Panc1 (cell line): Measurements from ENCODE around the gene TF. TPM values are rescaled to one million over a fixed set of nuclear protein-coding genes. Genes with fewer than 3 reads are reported as not detected.

Source experiments
- ATAC-seq: fragments of 200-7000 bp; cut with Tn5 transposase; 2 replicates; pipeline ENCODE4 v1.9.1; 2020; ENCODE audit warnings: mild to moderate bottlenecking, moderate library complexity
- BruUV-seq: library from RNA; stranded (reverse); fragments of 400-500 nt; replicated peaks from 2 replicates; lab custom pipeline; 2021; lab: Mats Ljungman, UMichigan
- CTCF ChIA-PET: fragments of 300-600 bp; sonication (Branson Sonifier 250); formaldehyde crosslinking; loops from one replicate; lab custom pipeline; 2022; ENCODE audit warnings: antibody characterized with exemption; lab: Charles Lee
- POLR2A ChIA-PET: fragments of 300-600 bp; sonication (Branson Sonifier 250); formaldehyde crosslinking; loops from one replicate; lab custom pipeline; 2022; ENCODE audit warnings: antibody characterized with exemption; lab: Charles Lee
- DNase-seq: peaks from one replicate; pipeline ENCODE4 v3.0.0-alpha.2; 2010; ENCODE audit warnings: low read depth, low spot score
- H3K27ac ChIP-seq: 2 replicates; pipeline ENCODE4 v1.5.1; 2011; ENCODE audit warnings: mild to moderate bottlenecking, low read length, inconsistent platforms
- H3K27me3 ChIP-seq: fragments of 200-500 bp; sonication (Bioruptor generic); 2 replicates; pipeline ENCODE4 v1.6.0; 2014; ENCODE audit warnings: low read length, inconsistent platforms; ENCODE audit not compliant: control insufficient read depth, insufficient read depth
- H3K36me3 ChIP-seq: fragments of 200-500 bp; sonication (Bioruptor generic); 2 replicates; pipeline ENCODE4 v1.5.1; 2014; ENCODE audit warnings: inconsistent platforms, mild to moderate bottlenecking, low read length, moderate library complexity; ENCODE audit not compliant: control insufficient read depth, insufficient read depth
- H3K4me1 ChIP-seq: 2 replicates; pipeline ENCODE4 v1.5.1; 2011; ENCODE audit warnings: inconsistent platforms, mild to moderate bottlenecking, low read length, moderate library complexity; ENCODE audit not compliant: control insufficient read depth, insufficient read depth
- H3K4me3 ChIP-seq, 2 experiments: 2 replicates each; pipeline ENCODE4 v1.5.1; 2011 to 2012; ENCODE audit warnings: low read depth in 2 of 2, low read length in 2 of 2, mild to moderate bottlenecking in 2 of 2, inconsistent platforms in 1 of 2, moderate library complexity in 1 of 2
- H3K9me3 ChIP-seq: fragments of 200-500 bp; sonication (Bioruptor generic); 2 replicates; pipeline ENCODE4 v1.5.1; 2014; ENCODE audit warnings: low read depth, mild to moderate bottlenecking, inconsistent platforms, low read length, moderate library complexity; ENCODE audit not compliant: control insufficient read depth, insufficient read depth
- POLR2AphosphoS5 ChIP-seq: IDR thresholded peaks from 2 replicates; pipeline ENCODE4 v1.6.1; 2012; ENCODE audit warnings: mild to moderate bottlenecking, low read depth, low read length, moderate library complexity
- SIN3A ChIP-seq: IDR thresholded peaks from 2 replicates; pipeline ENCODE4 v1.6.1; 2012; ENCODE audit warnings: low read depth, mild to moderate bottlenecking, low read length, moderate library complexity, borderline replicate concordance; ENCODE audit not compliant: insufficient read depth
- TCF7L2 ChIP-seq: IDR thresholded peaks from 2 replicates; pipeline ENCODE4 v1.6.1; 2011; ENCODE audit warnings: mild to moderate bottlenecking, low read depth, low read length, inconsistent platforms
- in situ Hi-C: cut with HindIII; loops from 2 replicates; pipeline ENCODE4 v1.10.0; 2016; ENCODE audit warnings: low sequenced_read_pairs, low pct_unique_long_range_greater_than_20kb
- intact Hi-C: fragments of 100-400 bp; cut with micrococcal nuclease; formaldehyde crosslinking; loops from one replicate; pipeline ENCODE4 v1.10.0; 2022; ENCODE audit not compliant: unreplicated experiment
- total RNA-seq: library from RNA; stranded (reverse); gene quantifications from one replicate; pipeline ENCODE4 v1.2.1, GENCODE V29; 2021; ENCODE audit not compliant: unreplicated experiment
- TF ChIP-seq, protein P1 (sequence below), 2 experiments: IDR thresholded peaks; 2 replicates each; pipeline ENCODE4 v1.6.1; 2011 to 2012; ENCODE audit warnings: low read depth in 2 of 2, control low read depth in 1 of 2, low read length in 1 of 2, mild to moderate bottlenecking in 1 of 2, moderate library complexity in 1 of 2; ENCODE audit not compliant: insufficient read depth in 1 of 2
- TF ChIP-seq, protein P2 (sequence below): fragments of 450-650 bp; IDR thresholded peaks from 2 replicates; pipeline ENCODE4 v1.5.1; 2017; ENCODE audit warnings: mild to moderate bottlenecking

The TF gene
- total RNA-seq, 1 experiment from 2014 or later: 9.5 TPM

GRCh38 chr3:133805384-133805701 is 59.1 kb downstream of the TF start:
- Histone ChIP-seq H3K4me3 (peak overlapping the region; percentile 82 to 96), H3K36me3 (peaks cover 13% of the 10 kb centered on the region), H3K27me3 (no peaks in the 10 kb centered on the region; the same call in 1 of the 2 replicates), H3K9me3 (no peaks in the 10 kb centered on the region), H3K4me1 (peaks cover 16% of the 10 kb centered on the region; the same call in 1 of the 2 replicates), H3K27ac (0 out of 2 replicates have a peak overlapping the region, but pooled peaks have one; percentile 11)
- no TSS peak for BruUV-seq
- intact Hi-C loops (loop anchor here (5.0 kb wide), 1 partner anchor 143 kb away; the partner anchor contains the start of gene TOPBP1), in situ Hi-C loops (no loop called here)
- DNase-seq (no peak), ATAC-seq (no peak; the same call in 1 of the 2 replicates)
- CTCF ChIA-PET: no interaction called here
- TF ChIP-seq, protein P1, sequence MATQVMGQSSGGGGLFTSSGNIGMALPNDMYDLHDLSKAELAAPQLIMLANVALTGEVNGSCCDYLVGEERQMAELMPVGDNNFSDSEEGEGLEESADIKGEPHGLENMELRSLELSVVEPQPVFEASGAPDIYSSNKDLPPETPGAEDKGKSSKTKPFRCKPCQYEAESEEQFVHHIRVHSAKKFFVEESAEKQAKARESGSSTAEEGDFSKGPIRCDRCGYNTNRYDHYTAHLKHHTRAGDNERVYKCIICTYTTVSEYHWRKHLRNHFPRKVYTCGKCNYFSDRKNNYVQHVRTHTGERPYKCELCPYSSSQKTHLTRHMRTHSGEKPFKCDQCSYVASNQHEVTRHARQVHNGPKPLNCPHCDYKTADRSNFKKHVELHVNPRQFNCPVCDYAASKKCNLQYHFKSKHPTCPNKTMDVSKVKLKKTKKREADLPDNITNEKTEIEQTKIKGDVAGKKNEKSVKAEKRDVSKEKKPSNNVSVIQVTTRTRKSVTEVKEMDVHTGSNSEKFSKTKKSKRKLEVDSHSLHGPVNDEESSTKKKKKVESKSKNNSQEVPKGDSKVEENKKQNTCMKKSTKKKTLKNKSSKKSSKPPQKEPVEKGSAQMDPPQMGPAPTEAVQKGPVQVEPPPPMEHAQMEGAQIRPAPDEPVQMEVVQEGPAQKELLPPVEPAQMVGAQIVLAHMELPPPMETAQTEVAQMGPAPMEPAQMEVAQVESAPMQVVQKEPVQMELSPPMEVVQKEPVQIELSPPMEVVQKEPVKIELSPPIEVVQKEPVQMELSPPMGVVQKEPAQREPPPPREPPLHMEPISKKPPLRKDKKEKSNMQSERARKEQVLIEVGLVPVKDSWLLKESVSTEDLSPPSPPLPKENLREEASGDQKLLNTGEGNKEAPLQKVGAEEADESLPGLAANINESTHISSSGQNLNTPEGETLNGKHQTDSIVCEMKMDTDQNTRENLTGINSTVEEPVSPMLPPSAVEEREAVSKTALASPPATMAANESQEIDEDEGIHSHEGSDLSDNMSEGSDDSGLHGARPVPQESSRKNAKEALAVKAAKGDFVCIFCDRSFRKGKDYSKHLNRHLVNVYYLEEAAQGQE (IDR thresholded peaks at IDR 0.05; ENCODE audit: insufficient read depth in 1 of 2, low read depth in 2 of 2, low read length in 1 of 2): no peak
- TF ChIP-seq POLR2AphosphoS5 (no peak), SIN3A (no peak), TCF7L2 (no peak)
- TF ChIP-seq, protein P2, sequence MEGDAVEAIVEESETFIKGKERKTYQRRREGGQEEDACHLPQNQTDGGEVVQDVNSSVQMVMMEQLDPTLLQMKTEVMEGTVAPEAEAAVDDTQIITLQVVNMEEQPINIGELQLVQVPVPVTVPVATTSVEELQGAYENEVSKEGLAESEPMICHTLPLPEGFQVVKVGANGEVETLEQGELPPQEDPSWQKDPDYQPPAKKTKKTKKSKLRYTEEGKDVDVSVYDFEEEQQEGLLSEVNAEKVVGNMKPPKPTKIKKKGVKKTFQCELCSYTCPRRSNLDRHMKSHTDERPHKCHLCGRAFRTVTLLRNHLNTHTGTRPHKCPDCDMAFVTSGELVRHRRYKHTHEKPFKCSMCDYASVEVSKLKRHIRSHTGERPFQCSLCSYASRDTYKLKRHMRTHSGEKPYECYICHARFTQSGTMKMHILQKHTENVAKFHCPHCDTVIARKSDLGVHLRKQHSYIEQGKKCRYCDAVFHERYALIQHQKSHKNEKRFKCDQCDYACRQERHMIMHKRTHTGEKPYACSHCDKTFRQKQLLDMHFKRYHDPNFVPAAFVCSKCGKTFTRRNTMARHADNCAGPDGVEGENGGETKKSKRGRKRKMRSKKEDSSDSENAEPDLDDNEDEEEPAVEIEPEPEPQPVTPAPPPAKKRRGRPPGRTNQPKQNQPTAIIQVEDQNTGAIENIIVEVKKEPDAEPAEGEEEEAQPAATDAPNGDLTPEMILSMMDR: no peak
- POLR2A ChIA-PET: no interaction called here

DNA sequence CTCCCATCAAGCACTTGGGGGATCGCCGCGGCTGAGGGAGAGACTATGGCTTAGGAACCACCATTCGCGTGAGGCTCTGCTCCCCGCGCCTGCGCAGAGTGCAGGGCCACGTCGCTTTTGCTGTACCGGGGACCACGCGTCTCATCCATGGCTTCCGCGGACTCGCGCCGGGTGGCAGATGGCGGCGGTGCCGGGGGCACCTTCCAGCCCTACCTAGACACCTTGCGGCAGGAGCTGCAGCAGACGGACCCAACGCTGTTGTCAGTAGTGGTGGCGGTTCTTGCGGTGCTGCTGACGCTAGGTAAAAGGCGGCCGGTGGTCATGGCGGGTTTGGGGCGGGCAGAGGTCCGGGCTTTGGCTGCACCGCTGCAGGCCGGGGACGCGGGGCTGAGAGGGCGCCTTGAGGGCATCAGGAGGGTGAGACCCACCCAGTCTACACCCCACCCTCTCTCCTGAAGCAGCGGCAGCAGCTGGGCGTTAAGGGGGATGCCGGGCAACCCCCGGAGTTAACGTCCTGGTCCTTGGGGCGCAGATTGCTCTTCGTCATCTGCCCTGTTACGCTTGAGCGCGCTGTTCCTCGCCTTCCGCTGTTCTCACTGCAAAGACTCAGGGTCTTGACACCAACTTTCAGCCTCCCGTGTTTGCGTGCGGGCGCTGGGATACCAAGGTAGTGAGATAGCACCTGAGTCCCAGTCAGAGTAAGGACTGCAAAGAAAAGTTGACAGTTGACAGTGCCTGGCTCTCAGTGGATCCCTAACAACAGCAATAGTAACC is 59.7 kb downstream of the TF start, which contains the start of gene SRPRB:
SRPRB (plus strand) TSS at position 114 of the 774 bp plus-strand sequence; CDS start at position 148, 34 bp downstream.
- peaks cover 16% of the 10 kb centered on the region; the same call in 1 of the 2 replicates for H3K4me1 ChIP-seq
- peak within 1 kb of the TSS; percentile 74 for H3K27ac ChIP-seq
- in situ Hi-C loops (no loop called here), intact Hi-C loops (loop anchor here (5.0 kb wide), 1 partner anchor 144 kb away; the partner anchor contains the start of gene TOPBP1)
- H3K4me3 ChIP-seq: peak within 1 kb of the TSS; percentile 82 to 96
- DNase-seq: peak; percentile 82
- H3K36me3 ChIP-seq: peaks cover 14% of the 10 kb centered on the region
- ChIA-PET CTCF (no interaction called here), POLR2A (no interaction called here)
- no peaks in the 10 kb centered on the region; the same call in 1 of the 2 replicates for H3K27me3 ChIP-seq
- TF ChIP-seq, protein P2: no peak
- TF ChIP-seq TCF7L2 (no peak), POLR2AphosphoS5 (peak; percentile 80; the same call in 1 of the 2 replicates), SIN3A (peak; percentile 91; the same call in 1 of the 2 replicates)
- TF ChIP-seq, protein P1 (IDR thresholded peaks at IDR 0.05; ENCODE audit: insufficient read depth in 1 of 2, low read depth in 2 of 2, low read length in 1 of 2): peak in 1 of 2 experiments; percentile 22; a peak in 1 of 4 replicates
- no peaks in the 10 kb centered on the region for H3K9me3 ChIP-seq
- BruUV-seq: no TSS peak
- peak; percentile 100 for ATAC-seq
